ENCODE data around the gene SETD7. TPM values are rescaled to one million over a fixed set of nuclear protein-coding genes. Genes with fewer than 3 reads are reported as not detected.

SETD7 gene
- total RNA-seq, 1 donor from 2014 or later = 39.4 TPM

DNA sequence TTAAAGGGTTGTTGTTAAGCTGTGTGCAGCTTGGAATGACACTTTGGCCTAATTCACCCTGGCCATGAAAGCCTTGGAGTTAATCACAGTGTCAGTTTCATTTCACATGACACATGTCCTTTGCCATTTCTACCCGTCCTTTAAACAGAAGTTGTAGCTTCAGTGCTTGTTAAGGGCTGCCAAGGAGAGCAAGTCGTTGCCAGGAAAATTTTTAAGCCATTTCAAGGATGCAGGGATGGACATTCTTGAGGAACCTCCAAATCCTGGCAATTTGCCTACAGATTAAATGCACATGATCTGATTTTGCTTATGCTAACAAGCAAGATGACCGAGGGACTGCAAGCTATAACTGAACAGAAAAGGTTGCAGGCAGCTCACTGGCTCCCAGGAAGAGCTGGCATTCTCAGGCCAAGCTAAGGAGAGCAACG, 40.5 kb downstream of the SETD7 start:
- H3K27ac ChIP-seq = no peak overlapping the region

DNA sequence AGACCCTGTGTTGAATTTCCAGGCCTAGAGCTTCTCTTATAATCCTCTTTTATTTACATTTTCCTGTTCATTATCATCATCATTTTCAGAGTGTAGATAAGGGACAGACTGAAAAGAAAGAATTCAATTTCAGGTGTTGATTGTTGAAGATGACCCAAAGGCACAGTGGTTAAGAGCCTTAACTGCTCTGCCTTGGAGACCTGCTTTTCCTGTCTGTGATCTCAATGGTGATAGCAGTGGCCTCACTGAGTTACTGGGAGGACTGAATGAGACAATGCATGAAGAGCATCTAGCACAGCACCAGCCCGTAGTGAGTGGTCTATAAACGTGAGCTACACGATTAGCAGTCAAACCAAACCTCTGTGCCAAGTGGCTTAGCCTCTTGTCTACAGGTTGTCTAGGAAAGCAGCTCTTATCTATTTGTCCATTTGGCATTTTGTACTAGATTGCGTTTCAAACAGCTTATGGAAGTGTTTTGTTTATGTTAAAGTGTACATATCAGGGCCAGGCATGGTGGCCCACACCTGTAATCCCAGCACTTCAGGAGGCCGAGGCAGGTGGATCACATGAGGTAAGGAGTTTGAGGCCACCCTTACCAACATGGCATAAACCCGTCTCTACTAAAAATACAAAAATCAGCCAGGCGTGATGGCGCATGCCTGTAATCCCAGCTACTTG, 41.5 kb downstream of the SETD7 start:
- intact Hi-C loops (cut with DNase I) = no loop called here

More for the DNA sequence above, 40.5 kb downstream of the SETD7 start:
- DNase-seq = no peak
- peaks cover 98% of the 10 kb centered on the region for H3K36me3 ChIP-seq
- no peak for TF ChIP-seq CTCF (IDR thresholded peaks at IDR 0.05)
- no peaks in the 10 kb centered on the region for H3K9me3 ChIP-seq
- no peak overlapping the region for H3K4me3 ChIP-seq
- H3K27me3 ChIP-seq (ENCODE audit: low read depth) = no peaks in the 10 kb centered on the region
- H3K4me1 ChIP-seq = no peaks in the 10 kb centered on the region
- ATAC-seq = no peak
- intact Hi-C loops (cut with DNase I) = no loop called here

DNA sequence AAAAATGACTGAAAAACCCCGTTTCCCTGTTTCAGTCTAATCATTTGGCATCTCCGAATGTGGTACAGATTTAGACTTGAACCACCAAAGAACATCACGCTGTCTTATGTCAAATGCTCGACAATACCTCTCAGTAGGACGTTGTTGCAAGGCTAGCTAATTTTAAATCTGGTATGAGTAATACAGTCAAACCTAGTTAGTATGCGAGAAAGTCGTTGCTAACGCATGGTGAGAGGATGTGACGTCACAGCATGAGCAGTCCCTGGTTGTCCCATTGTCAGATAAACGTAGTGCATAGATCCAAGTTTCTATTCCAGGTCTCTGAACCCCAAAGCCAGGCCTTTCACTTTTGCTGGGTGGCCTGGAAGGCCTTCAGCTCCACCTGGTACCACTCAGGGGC, 44.7 kb downstream of the SETD7 start:
- no peak overlapping the region for H3K4me3 ChIP-seq
- DNase-seq (no peak), ATAC-seq (no peak)
- no peak overlapping the region for H3K27ac ChIP-seq
- no peaks in the 10 kb centered on the region for H3K9me3 ChIP-seq
- no peak for TF ChIP-seq CTCF (IDR thresholded peaks at IDR 0.05)
- no peaks in the 10 kb centered on the region for H3K4me1 ChIP-seq
- no peaks in the 10 kb centered on the region for H3K27me3 ChIP-seq (ENCODE audit: low read depth)
- intact Hi-C loops (cut with DNase I) = no loop called here
- peaks cover 98% of the 10 kb centered on the region for H3K36me3 ChIP-seq

More for the DNA sequence above, 41.5 kb downstream of the SETD7 start:
- H3K27me3 ChIP-seq (ENCODE audit: low read depth) = no peaks in the 10 kb centered on the region
- no peaks in the 10 kb centered on the region for H3K9me3 ChIP-seq
- H3K36me3 ChIP-seq = peaks cover 98% of the 10 kb centered on the region
- no peak for TF ChIP-seq CTCF (IDR thresholded peaks at IDR 0.05)
- H3K4me3 ChIP-seq = no peak overlapping the region
- DNase-seq = no peak
- H3K4me1 ChIP-seq = no peaks in the 10 kb centered on the region
- no peak for ATAC-seq
- H3K27ac ChIP-seq = no peak overlapping the region

DNA sequence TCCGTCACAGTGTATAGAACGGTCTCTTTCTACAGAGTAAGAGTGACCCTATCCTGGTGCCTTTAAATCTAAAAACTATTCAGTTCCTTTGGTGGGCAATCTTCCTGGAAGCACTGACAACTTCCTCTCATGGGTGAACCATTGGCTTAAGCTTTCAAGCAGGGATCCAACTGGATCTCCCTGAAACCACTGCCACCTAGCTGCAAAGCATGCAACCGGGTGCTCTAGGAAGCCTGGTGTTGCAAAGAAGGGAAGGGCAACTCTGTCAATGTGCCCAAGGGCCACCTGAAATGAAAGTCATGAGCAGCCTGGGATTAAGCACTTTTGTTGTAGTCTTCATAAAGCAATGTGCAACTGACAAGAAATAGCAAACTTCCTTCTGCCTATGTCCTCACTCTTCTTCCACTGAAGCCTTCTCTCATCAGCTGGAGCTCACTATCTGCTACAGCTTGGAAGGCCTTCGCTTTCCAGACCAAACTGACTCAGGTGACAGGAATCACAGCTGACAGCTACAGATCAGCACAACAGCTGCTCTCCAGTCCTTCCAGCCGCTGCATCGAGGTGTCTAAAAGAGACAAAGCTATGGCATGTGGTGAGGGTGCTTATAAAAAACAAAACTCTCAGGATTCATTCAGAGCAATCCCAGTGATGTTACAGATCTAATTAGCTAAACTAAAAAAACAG, 46.1 kb downstream of the SETD7 start:
- no peak for ATAC-seq
- no peaks in the 10 kb centered on the region for H3K27me3 ChIP-seq (ENCODE audit: low read depth)
- intact Hi-C loops (cut with DNase I) = no loop called here
- no peak overlapping the region for H3K27ac ChIP-seq
- TF ChIP-seq CTCF (IDR thresholded peaks at IDR 0.05) = peak; percentile 37
- H3K36me3 ChIP-seq = peaks cover 83% of the 10 kb centered on the region
- H3K4me3 ChIP-seq = no peak overlapping the region
- H3K9me3 ChIP-seq = no peaks in the 10 kb centered on the region
- no peaks in the 10 kb centered on the region for H3K4me1 ChIP-seq
- DNase-seq = no peak

DNA sequence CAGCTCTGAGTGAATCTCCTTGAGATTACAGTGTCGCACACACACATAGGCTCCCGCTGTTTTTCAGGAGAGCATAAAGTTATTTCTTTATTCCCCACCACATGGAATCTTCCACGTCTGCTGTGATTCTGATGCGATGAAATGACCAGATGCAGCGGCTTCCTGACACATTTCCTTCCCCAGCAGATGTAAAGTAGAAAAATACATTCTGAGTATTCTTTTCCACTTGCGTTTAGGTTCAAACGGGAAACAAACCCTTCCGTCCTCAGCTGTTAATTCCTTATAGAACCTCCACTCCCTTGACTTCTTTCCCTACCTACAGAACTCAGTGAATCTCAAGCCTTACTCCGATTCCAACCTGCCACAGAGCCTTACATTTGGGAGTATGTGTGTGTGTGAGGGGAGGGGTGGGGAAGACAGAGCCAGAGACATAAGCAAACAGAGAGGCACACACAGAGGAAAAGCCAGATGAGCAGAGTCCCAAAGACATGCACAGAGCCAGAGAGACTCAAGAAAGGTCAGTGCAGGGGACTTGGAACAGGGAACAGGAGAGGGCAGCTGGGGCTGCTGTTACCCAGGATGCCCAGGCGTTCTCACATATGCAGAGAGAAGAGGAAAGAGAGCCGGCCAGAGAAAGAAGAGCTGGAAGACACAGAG, 47.3 kb downstream of the SETD7 start:
- Histone ChIP-seq H3K9me3 (no peaks in the 10 kb centered on the region), H3K4me3 (no peak overlapping the region), H3K27me3 (ENCODE audit: low read depth) (no peaks in the 10 kb centered on the region), H3K27ac (no peak overlapping the region), H3K36me3 (peaks cover 72% of the 10 kb centered on the region), H3K4me1 (no peaks in the 10 kb centered on the region)
- intact Hi-C loops (cut with DNase I) = no loop called here
- TF ChIP-seq CTCF (IDR thresholded peaks at IDR 0.05) = no peak
- DNase-seq = no peak
- ATAC-seq = no peak

All from lower lobe of right lung (tissue), 2 donors.